SK-N-SH treated with all-trans-retinoic acid at 6 μM for 48 hours (cell line): ENCODE results near the gene IL22.

Experiments used
- BACH2 ChIP-seq: fragments of 250-450 bp; sonication (Bioruptor Pico); IDR thresholded peaks from 2 replicates; pipeline ENCODE4 v1.9.0; 2021; ENCODE audit warnings: mild to moderate bottlenecking, borderline replicate concordance
- ESRRG ChIP-seq: fragments of 250-450 bp; sonication (Bioruptor Pico); IDR thresholded peaks from 2 replicates; pipeline ENCODE4 v1.6.1; 2021; ENCODE audit warnings: mild to moderate bottlenecking
- PPARA ChIP-seq: fragments of 250-450 bp; sonication (Bioruptor Pico); IDR thresholded peaks from 2 replicates; pipeline ENCODE4 v1.5.0; 2020; ENCODE audit warnings: mild to moderate bottlenecking, borderline replicate concordance
- RARB ChIP-seq: fragments of 250-450 bp; sonication (Bioruptor Pico); IDR thresholded peaks from 2 replicates; pipeline ENCODE4 v1.8.0; 2021; ENCODE audit warnings: mild to moderate bottlenecking, moderate library complexity
- TOX ChIP-seq: fragments of 250-450 bp; sonication (Bioruptor Pico); IDR thresholded peaks from 2 replicates; pipeline ENCODE4 v1.8.0; 2021; ENCODE audit warnings: mild to moderate bottlenecking, moderate library complexity, borderline replicate concordance
- ZC3H10 ChIP-seq: fragments of 250-450 bp; sonication (Bioruptor Pico); IDR thresholded peaks from 2 replicates; pipeline ENCODE4 v1.5.1; 2021; ENCODE audit warnings: mild to moderate bottlenecking, moderate library complexity
- TF ChIP-seq, protein P1 (sequence below): fragments of 250-450 bp; sonication (Bioruptor Pico); IDR thresholded peaks from 2 replicates; pipeline ENCODE4 v1.5.1; 2020; ENCODE audit warnings: low read depth, mild to moderate bottlenecking, moderate library complexity

GRCh38 chr12:68203460-68203875 lies 49.9 kb downstream of the IL22 start:
- TF ChIP-seq BACH2 (CRISPR knock-in tag) = no peak
- no peak for TF ChIP-seq RARB (CRISPR knock-in tag)
- TF ChIP-seq ESRRG = no peak
- TF ChIP-seq PPARA = no peak
- no peak for TF ChIP-seq TOX
- TF ChIP-seq ZC3H10 (CRISPR knock-in tag) = no peak
- TF ChIP-seq, protein P1, sequence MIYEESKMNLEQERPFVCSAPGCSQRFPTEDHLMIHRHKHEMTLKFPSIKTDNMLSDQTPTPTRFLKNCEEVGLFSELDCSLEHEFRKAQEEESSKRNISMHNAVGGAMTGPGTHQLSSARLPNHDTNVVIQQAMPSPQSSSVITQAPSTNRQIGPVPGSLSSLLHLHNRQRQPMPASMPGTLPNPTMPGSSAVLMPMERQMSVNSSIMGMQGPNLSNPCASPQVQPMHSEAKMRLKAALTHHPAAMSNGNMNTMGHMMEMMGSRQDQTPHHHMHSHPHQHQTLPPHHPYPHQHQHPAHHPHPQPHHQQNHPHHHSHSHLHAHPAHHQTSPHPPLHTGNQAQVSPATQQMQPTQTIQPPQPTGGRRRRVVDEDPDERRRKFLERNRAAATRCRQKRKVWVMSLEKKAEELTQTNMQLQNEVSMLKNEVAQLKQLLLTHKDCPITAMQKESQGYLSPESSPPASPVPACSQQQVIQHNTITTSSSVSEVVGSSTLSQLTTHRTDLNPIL = no peak
